GM19395 (cell line): Measurements from ENCODE around the gene FATE1.

Experiments
- ATAC-seq: cut with Tn5 transposase; IDR thresholded peaks from one replicate; pipeline ENCODE4 v1.9.1; 2021; ENCODE audit warnings: mild to moderate bottlenecking, moderate library complexity; ENCODE audit not compliant: unreplicated experiment

The FATE1 gene

GRCh38 chrX:151703487-151703886 is 12.3 kb upstream of the FATE1 start:
- no peak for ATAC-seq

DNA sequence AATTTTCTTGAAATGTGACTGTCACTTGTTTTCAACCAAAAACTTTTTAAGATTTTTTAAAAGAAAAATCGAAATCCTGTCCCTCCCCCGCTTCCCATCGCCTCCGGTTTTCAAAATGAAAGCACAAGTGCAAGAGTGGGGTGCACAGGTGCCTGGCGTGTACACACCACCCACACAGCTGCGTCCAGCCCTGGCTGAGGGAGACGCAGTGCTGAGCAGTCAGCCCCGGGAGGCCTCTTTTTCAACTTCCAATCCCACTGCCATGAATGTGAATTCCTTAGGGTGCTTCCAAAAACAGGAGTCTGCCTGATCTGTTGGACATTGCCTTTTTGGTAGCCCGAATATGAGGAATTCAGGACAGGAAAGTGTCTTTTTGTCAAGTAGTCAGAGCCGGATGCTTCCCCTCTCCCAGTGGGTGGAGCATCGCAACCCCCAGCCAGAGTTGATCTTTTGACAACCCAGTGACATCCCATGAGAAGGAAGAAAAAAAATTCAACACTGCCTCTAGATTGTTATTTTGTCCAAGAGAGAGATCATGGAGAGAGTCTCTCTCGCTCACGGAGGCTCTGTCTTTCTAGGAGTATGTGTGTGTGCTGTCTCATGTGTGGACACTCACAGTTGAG is 11.7 kb upstream of the FATE1 start:
- ATAC-seq: no peak

DNA sequence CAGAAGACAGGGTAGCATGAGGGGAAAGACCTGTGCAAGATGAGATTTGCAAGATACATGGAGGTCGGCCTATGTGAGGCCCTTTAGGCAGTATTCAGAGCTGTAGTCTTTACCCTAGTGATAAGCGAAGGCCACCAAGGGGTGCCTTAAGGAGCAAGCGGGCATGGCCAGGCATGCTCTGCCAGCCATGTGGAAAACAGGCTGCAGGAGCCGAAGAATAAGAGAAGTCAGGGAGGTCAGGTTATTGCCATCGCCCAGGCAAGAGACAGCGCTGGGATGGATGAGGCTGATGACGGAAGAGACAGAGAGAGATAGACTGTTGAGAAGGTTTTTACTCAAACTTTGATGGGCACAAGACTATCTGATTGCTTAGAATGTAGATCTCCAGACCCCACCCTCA is 7.0 kb upstream of the FATE1 start:
- no peak for ATAC-seq

DNA sequence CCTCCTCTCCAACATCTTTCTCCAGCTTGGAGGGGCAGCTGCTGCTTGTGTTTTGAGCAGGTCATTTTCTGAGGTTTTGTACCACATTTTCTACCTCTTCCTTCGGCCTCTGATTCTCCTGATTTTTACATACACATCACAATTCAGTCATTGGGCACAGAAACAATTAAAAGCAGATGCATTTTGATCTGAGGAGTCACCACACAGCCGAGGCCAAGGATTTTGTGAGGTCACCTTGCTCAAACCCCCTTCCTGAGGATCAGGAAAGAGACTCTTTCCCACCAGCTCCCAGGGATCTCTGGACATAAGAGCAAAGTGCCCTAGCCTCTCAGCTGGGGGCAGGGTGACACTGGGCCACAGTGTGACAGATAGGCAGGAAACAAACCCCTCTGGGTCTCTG is 5.4 kb upstream of the FATE1 start:
- ATAC-seq: no peak

- no peak for ATAC-seq
Observed at GRCh38 chrX:151711154-151711553, 4.7 kb upstream of the FATE1 start.

GRCh38 chrX:151711787-151712186 is 4.0 kb upstream of the FATE1 start:
- ATAC-seq: no peak

DNA sequence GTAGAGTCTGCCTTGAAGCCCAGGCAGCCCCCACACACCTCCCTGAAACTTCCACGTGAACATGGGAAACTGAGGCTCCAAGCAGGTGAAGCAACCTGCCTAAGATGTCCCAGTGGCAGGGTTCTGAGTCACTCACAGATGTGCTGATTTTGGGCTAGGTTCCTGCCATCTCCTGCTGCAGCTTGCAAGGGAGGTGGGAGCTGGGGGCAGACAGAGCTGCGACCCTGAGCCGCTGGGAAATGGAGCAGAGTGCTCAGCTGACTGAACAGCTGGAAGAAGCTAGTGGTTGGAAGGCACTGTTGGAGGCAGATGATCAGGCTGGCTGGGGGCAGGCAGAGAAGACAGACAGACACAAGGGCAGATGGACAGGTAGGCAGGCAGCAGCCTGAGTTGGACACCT is 3.6 kb upstream of the FATE1 start:
- no peak for ATAC-seq

GRCh38 chrX:151713849-151714248 is 2.0 kb upstream of the FATE1 start:
- no peak for ATAC-seq

DNA sequence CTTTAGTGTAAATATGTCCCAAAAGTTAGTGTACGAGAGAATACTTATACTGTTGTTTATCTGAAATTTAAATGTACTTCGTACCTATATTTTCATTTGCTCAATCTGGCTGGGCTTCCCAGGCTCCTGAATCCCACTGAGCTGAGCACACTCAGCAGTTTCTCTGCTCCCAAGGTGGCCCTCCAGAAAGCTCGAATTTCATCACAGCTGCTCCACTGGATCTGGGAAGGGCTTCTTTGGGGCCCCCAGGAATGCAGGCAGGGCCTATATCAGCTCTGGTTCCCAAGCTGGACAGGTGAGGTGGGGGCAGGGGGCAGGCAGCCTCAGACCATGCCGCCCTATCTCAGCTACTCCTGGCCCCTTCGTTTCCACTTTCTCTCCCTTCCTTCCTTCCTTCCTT is 1.5 kb upstream of the FATE1 start:
- ATAC-seq: no peak

GRCh38 chrX:151722241-151722846 is 6.5 kb downstream of the FATE1 start:
- no peak for ATAC-seq

- no peak for ATAC-seq
Observed at GRCh38 chrX:151723156-151723760, 7.4 kb downstream of the FATE1 start.

DNA sequence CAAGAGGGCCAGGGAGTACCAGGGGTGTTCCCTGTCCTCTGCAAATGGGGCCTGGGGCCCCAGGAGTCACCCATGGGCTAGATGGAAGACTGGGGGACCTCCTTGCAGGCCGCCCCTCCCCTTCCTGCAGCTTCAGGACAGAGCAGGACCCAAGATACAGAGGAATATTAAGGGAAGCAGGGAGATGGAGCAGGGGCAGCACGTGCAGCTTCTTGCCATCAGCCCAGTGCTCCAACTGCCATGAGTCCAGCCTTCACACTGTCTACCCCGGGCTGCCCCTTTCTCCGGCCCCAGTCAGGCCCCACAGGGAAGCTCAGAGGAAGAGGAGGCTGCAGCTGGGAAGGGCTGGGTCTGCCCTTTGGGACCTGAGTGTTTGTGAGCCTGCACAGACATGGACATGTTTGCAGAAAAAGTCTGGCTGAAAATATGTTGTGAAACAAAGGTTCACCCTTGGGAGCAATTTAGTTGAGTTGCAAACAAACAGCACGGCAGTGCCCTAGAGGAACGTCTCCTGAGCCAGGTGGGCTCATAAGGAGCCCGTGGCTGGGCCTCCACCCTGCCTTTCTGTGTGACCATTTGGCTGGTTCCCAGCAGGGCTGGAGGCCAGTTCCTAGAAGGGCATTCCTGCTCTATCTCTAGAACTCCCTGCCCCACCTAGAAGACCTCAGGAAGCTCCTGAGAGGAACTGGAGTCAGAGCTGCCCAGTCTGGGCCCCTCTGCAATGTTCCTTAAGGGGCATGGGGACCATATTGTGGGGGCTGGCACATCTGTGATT is 8.9 kb downstream of the FATE1 start:
- ATAC-seq: no peak

GRCh38 chrX:151725338-151725614 is 9.4 kb downstream of the FATE1 start:
- no peak for ATAC-seq

DNA sequence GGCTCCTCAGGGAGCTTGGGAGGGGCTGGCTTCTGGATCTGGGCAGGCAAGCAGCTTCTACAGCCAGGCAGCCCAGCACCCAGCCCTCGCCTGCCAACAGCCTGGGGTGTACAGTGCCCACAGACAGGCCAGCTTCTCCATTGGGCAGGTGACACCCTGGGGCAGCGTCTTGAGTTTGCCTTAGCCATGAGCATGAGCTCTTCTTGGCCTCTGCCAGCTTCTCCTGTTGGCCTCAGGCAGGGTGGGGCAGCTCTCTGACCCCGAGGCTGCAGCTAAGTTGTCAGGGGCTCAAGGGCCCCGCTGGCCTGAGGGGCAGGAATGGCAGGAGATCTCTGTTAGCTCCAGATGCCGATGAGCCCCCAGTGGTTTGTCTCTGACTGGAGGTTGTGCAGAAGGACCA is 10.9 kb downstream of the FATE1 start:
- no peak for ATAC-seq

GRCh38 chrX:151727346-151727745 is 11.5 kb downstream of the FATE1 start:
- no peak for ATAC-seq

- no peak for ATAC-seq
Observed at GRCh38 chrX:151729056-151729725, 13.4 kb downstream of the FATE1 start.

- no peak for ATAC-seq
Observed at GRCh38 chrX:151734446-151734845, 18.6 kb downstream of the FATE1 start, which contains the start of gene CNGA2. TSS of gene CNGA2 (plus strand) at chrX:151734746. CDS start at chrX:151738484, 3,738 bp downstream.

DNA sequence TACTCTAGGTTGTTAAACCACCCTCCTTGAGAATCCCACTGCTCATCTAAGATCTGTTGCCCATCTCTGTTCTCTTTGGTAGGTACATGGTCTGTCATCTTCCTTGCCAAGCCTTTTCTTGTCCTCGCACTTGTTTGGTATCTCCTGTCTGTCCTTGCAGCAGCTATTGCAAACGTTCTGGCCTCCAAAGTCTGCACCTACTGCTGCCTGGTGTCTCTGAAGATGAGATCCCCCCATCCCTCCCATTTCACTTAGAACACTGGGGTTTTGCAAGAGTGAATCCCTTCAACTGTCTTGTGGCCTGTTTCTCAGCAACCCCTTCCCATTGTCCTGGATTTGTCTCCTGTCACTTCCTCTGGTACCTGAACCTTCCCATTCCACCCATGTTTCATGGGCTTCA is 19.4 kb downstream of the FATE1 start:
- ATAC-seq: no peak

GRCh38 chrX:151736685-151737084 is 20.9 kb downstream of the FATE1 start:
- ATAC-seq: no peak

DNA sequence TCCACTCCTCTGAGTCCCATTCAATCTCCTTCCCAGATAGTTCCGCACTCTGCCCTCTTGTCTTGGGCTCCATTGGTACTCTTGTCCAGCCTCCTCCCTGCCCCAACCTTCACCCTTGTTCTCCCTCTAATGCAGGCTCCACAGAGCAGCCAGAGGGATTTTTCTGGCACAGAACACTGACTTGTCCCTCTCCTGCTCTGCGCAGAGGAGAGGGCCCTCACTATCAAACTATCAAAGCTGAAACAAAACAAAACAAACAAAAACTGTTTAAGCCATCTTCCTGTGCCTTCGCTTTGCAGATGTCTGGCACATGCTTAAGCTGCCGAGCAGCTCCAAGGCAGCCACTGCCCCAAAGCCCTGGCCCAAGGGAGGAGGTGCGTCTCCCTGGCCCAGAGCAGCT is 21.7 kb downstream of the FATE1 start:
- ATAC-seq: no peak

DNA sequence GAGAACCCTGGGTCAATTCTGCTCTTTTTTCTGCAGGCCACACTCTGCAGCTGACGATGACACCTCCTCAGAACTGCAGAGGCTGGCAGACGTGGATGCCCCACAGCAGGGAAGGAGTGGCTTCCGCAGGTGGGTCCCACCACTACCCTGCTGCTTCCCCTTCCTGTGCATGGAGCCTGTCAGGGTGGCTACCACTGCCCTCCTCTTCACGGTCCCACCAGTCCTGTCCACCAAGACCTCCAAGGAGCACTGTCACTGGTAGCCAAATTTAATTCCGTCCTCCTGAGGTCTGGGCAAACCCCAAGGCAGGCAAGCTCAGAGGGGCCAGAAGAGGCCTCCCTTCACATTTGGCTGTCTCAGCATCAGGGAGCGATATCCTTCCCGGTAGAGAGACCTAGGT is 22.9 kb downstream of the FATE1 start:
- ATAC-seq: no peak
